SH-SY5Y (cell line): Measurements from ENCODE around the gene DHH.

Experiments
- GATA2 ChIP-seq: IDR thresholded peaks from 2 replicates; pipeline ENCODE4 v1.6.1; 2011; ENCODE audit warnings: mild to moderate bottlenecking, low read depth, low read length
- GATA3 ChIP-seq: IDR thresholded peaks from 2 replicates; pipeline ENCODE4 v1.6.1; 2011; ENCODE audit warnings: low read depth, mild to moderate bottlenecking, low read length, moderate library complexity

The DHH gene

DNA sequence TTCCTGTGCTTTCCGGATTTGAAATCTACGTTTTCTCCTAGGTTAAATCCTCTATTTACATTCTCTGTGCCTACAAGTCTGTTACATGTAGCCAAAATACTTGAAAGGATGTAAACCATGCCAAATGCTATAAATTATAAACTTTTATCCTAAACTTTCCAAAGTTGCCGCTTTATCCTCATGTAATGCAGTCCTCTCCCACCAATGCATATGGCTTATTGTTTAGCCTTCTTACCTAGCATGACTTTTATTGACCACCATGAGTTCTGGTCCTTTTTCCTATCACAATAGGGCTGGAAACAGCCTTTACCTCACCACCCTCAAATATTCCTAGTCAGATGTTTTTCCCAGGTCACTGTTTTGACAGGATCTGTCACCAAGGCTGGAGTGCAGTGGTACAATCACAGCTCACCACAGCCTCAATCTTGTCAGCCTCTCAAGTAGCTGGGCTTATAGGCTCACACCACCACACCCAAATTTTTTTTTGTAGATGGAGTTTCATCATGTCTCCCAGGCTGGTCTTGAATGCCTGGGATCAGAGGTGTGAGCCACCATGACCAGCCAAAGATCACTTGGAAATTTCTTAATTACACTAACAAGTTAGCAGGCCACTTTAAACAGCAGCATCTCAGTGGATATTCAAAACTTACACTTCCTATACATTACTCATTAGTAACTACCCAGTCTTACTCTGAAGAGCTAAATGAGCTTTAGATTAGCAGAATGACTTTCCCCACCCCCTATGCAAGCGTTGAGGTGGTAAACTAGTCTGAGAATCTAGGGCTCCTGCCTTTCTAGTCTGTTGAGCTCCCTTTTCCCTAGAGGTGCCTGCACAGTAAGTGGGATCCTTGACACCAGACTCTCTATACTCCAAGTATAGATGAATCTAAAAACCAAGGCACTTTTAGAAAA is 32.5 kb upstream of the DHH start:
- TF ChIP-seq GATA3 (no peak), GATA2 (no peak)

- TF ChIP-seq GATA3 (no peak), GATA2 (no peak)
Observed at GRCh38 chr12:49121047-49121696, 26.6 kb upstream of the DHH start.

GRCh38 chr12:49111206-49111605 is 16.6 kb upstream of the DHH start:
- TF ChIP-seq GATA2 (no peak), GATA3 (no peak)

DNA sequence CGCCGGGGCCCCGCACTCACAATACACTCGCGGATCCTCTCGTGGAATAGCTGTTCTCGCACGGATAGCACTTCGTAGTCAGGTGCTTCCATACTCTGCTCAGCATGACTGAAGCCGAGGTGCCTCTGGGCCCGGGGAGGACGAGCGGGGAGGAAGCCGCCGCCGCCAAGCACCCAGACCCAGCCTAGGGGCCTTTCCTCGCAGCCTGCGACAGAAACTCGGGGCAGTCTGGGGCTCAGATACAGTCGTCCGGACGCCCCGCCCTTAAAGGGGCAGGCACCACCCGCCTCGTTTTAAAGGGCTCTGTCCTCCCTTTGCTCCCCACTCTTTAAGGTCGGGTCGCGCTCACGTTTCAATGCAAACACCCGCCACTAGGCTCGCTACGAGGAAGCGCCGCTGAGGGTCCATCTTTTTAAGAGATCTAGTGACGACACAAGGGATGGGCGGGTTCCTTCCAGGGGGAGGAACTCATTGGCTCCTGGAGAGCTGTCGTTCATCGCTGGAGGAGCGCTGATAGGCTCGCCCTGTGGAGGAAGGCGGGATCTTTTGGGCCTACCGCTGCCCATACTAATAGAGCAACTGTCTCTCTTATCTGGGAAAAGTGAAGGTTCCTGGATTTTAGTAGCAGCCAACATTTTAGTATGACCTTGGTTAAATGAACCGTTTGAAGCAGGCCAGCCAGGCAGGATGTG is 16.0 kb upstream of the DHH start, which contains the start of gene LMBR1L:
Gene LMBR1L (minus strand): TSS at position 384 of the 692 bp plus-strand sequence. CDS start 292 bp downstream, at position 92.
- no peak for TF ChIP-seq GATA3
- peak; percentile 66 for TF ChIP-seq GATA2

- TF ChIP-seq GATA3 (no peak), GATA2 (no peak)
Observed at GRCh38 chr12:49109641-49110463, 15.3 kb upstream of the DHH start.

- no peak for TF ChIP-seq GATA2
- no peak for TF ChIP-seq GATA3
Observed at GRCh38 chr12:49108958-49109404, 14.4 kb upstream of the DHH start.

- TF ChIP-seq GATA2 (no peak), GATA3 (no peak)
Observed at GRCh38 chr12:49105504-49106084, 11.0 kb upstream of the DHH start.

GRCh38 chr12:49104822-49105221 is 10.2 kb upstream of the DHH start:
- TF ChIP-seq GATA3: no peak
- no peak for TF ChIP-seq GATA2

DNA sequence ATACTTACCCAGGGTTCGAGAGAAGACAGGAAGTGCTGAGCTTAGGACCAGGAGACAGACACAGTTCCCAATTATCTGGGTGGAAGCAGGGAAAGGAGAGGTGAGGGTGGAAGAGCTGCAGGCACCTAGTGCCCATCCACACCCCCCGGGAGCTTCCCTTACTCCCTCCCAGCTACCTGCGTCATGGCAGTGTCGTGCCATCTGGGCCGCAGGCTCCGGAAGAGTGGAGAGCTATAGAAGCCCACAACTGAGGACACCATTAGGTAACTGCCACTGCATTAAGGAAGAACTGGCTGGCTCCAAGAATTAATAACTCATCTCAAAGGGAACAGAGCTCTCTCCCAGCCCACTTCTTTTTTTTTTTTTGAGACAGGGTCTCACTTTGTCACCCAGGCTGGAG is 5.8 kb upstream of the DHH start:
- TF ChIP-seq GATA2 (no peak), GATA3 (no peak)

DNA sequence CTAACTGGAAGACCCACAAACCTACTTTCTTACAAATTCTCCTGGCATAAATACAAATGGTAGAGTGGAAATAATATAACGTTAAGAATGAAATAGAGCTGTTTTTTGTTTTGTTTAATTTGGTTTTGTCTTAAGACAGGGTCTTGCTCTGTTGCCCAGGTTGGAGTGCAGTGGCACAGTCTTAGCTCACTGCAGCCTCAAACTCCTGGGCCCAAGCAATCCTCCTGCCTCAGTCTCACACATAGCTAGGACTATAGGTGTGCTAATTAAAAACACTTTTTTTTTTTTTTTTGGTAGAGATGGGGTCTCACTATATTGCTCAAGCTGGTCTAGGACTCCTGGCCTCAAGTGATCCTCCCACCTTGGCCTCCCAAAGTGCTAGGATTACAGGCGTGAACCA is 4.1 kb upstream of the DHH start:
- TF ChIP-seq GATA3 (no peak), GATA2 (no peak)

- TF ChIP-seq GATA3: no peak
- no peak for TF ChIP-seq GATA2
Observed at GRCh38 chr12:49098035-49098451, 3.4 kb upstream of the DHH start.

DNA sequence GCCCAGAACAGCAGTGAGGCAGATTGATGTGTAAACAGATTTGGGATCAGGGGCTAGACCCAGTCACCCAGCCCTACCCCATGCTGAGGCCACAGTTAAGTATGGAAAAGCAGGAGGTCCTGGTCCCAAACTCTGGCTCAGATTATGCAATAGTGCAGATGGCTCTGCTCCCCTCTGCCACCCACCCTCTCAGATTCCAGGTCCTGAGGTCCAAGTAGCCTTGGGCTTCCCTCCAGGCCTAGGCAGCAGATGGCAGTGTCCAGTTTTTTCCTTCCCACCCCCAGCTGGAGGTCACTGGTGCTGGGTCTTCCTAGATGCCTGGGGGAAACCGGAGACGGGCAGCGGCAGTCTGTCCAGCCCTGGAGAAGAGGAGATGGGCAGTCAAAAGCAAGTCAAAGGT is 2.8 kb upstream of the DHH start:
- TF ChIP-seq GATA2: no peak
- TF ChIP-seq GATA3: no peak

DNA sequence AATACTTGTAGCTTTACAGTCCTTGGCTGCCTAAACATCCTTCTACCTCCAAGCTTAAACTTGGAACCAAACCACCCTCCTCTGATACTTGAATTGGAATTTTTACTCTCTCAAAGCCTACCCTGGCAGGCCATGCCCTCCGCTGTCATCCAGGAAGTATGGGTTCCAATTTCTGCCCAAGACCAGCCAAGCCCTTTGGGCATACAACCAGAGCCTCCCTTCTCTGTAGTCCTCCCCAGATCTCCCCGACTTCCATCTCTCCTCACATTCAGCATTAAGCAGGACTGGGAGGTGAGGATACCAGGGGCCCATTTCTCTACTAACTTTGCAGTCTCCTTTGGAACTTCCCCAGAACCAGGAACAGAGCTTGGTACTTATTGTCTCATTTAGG is 369 bp upstream of the DHH start:
- TF ChIP-seq GATA2 (no peak), GATA3 (no peak)

GRCh38 chr12:49093792-49094159 is 825 bp downstream of the DHH start:
- TF ChIP-seq GATA3 (no peak), GATA2 (no peak)
